Measurements from ENCODE around the gene UNC80. TPM values are rescaled to one million over a fixed set of nuclear protein-coding genes. Genes with fewer than 3 reads are reported as not detected.
A peak's percentile ranks its signal among the peaks of the same experiment; 100 is the strongest.

The UNC80 gene, protein sequence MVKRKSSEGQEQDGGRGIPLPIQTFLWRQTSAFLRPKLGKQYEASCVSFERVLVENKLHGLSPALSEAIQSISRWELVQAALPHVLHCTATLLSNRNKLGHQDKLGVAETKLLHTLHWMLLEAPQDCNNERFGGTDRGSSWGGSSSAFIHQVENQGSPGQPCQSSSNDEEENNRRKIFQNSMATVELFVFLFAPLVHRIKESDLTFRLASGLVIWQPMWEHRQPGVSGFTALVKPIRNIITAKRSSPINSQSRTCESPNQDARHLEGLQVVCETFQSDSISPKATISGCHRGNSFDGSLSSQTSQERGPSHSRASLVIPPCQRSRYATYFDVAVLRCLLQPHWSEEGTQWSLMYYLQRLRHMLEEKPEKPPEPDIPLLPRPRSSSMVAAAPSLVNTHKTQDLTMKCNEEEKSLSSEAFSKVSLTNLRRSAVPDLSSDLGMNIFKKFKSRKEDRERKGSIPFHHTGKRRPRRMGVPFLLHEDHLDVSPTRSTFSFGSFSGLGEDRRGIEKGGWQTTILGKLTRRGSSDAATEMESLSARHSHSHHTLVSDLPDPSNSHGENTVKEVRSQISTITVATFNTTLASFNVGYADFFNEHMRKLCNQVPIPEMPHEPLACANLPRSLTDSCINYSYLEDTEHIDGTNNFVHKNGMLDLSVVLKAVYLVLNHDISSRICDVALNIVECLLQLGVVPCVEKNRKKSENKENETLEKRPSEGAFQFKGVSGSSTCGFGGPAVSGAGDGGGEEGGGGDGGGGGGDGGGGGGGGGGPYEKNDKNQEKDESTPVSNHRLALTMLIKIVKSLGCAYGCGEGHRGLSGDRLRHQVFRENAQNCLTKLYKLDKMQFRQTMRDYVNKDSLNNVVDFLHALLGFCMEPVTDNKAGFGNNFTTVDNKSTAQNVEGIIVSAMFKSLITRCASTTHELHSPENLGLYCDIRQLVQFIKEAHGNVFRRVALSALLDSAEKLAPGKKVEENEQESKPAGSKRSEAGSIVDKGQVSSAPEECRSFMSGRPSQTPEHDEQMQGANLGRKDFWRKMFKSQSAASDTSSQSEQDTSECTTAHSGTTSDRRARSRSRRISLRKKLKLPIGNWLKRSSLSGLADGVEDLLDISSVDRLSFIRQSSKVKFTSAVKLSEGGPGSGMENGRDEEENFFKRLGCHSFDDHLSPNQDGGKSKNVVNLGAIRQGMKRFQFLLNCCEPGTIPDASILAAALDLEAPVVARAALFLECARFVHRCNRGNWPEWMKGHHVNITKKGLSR (N-terminal part only)
- 0.20 TPM for polyA plus RNA-seq (2013, experiment 1 of 2)
- 0.25 TPM for polyA plus RNA-seq (2013, experiment 2 of 2)

DNA sequence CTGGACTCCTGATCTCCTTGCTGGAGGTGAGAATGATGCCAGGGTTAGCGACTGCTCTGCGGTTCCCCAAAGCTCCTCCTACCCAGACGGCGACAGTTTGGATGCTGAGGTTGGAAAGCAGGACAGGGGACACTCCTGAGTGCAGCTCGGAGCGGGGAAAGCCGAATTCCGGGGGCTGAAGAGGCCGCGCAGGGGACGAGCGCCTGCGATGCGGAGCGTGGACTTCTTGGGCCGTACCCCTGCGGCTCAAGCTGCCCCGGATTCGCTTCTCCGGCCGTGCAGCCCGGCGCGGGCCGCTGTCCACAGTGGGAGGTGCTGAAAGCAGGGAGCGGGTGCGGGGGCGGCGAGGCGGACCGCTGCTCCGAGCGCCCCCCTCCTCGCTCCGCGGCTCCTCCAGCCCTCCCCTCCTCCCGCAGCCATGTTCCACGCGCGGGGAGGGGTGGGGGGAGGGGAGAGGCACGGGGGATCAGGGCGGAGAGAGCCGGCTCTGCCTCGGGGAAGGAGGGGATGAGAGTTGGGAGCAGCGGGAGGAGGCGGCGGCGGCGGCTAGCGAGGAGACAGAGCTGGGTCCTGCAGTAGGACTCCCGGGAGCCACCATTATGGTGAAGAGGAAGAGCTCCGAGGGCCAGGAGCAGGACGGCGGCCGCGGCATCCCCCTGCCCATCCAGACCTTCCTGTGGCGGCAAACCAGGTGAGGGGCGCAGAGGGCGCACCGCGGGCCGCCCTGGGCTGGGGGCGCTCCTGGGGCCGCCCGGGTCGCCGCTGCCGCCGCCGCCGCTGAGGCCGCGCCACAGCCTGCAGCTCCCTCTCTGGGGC lies at the start of gene UNC80:
TSS of gene UNC80 (plus strand) at position 359 of the 816 bp plus-strand sequence. CDS start at position 600, 241 bp downstream.
- peak within 1 kb of the TSS; percentile 58 for H3K4me3 ChIP-seq (ENCODE audit: low read length)

DNA sequence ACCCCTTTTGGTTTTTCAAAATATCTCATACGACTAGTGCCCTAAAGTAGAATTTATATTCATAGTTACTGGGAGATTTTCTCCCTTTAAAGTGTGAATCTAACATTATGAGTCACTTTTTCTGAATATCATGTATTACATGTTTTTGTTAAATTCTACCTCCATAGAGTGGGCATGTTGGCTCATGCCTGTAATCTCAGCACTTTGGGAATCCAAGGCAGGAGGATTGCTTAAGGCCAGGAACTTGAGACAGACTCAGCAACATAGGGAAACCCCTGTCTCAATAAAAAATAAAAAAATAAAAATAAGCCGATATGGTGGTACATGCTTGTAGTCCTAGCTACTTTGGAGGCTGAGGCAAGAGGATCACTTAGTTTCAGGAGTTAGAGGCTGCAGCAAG lies 45.3 kb upstream of the UNC80 start:
- 88% methylated on average over 2 of the region's 2 CpGs for WGBS
- H3K27me3 ChIP-seq (ENCODE audit: insufficient read depth, low read length): no peaks in the 10 kb centered on the region
- H3K36me3 ChIP-seq (ENCODE audit: insufficient read depth, low read length): no peaks in the 10 kb centered on the region
- H3K9ac ChIP-seq (ENCODE audit: low read depth, low read length): no peak overlapping the region
- H3K4me1 ChIP-seq (ENCODE audit: insufficient read depth, low read length): no peaks in the 10 kb centered on the region
- H3K27ac ChIP-seq (ENCODE audit: low read depth, low read length): no peak overlapping the region
- no peak overlapping the region for H3K4me3 ChIP-seq (ENCODE audit: low read length)
- H3K9me3 ChIP-seq (ENCODE audit: insufficient read depth, low read depth, low read length): no peaks in the 10 kb centered on the region

More for the DNA sequence above, at the start of gene UNC80:
- Histone ChIP-seq H3K27ac (ENCODE audit: low read depth, low read length) (no peak within 1 kb of the TSS), H3K4me1 (ENCODE audit: insufficient read depth, low read length) (no peaks in the 10 kb centered on the region), H3K9ac (ENCODE audit: low read depth, low read length) (0 out of 2 replicates have a peak within 1 kb of the TSS, but pooled peaks have one; percentile 24), H3K9me3 (ENCODE audit: insufficient read depth, low read depth, low read length) (no peaks in the 10 kb centered on the region), H3K27me3 (ENCODE audit: insufficient read depth, low read length) (peaks cover 73% of the 10 kb centered on the region), H3K36me3 (ENCODE audit: insufficient read depth, low read length) (no peaks in the 10 kb centered on the region)
- 1% methylated on average over 65 of the region's 73 CpGs for WGBS

DNA sequence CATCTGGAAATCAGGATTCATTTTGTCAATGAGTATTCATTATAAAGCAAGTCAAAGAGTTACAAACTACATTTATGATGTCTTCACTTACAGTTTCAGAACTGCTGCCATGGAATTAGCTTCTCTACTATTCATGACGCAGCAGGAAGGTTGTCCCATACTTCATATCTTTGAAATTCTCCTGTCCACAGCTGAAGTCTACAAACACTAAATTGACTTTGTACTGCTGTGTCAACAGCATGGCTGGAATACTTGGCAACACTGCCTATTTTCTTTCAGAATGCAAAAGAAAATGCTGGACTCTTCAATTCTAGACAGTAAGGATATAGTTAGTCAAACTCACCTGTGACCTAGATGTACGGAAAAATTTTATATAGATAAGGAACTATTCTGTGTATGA lies 44.6 kb upstream of the UNC80 start:
- WGBS: 93% methylated on average over 1 of the region's 2 CpGs
- no peak overlapping the region for H3K4me3 ChIP-seq (ENCODE audit: low read length)
- no peaks in the 10 kb centered on the region for H3K27me3 ChIP-seq (ENCODE audit: insufficient read depth, low read length)
- no peak overlapping the region for H3K9ac ChIP-seq (ENCODE audit: low read depth, low read length)
- no peaks in the 10 kb centered on the region for H3K36me3 ChIP-seq (ENCODE audit: insufficient read depth, low read length)
- H3K4me1 ChIP-seq (ENCODE audit: insufficient read depth, low read length): no peaks in the 10 kb centered on the region
- H3K27ac ChIP-seq (ENCODE audit: low read depth, low read length): no peak overlapping the region
- H3K9me3 ChIP-seq (ENCODE audit: insufficient read depth, low read depth, low read length): no peaks in the 10 kb centered on the region

DNA sequence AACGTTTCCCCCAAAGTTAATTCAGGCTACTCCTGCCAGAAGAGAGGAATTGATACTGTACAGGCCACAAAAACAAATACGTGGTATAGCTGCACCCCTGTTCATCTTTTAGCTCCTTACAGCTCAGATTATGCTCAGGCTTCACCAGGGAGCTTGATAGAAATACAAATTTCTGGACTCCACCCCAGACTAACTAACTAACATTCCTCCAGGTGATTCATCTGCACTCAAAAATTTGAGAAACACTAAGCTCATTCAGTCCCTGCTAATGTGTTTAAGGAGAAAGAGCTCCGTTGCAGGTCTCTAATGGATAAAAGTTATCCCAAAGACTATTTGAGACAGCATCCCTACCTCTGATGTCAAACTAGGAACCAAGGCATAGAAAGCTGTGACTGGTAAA lies 36.8 kb upstream of the UNC80 start:
- H3K4me3 ChIP-seq (ENCODE audit: low read length): no peak overlapping the region
- no peak overlapping the region for H3K9ac ChIP-seq (ENCODE audit: low read depth, low read length)
- no peak overlapping the region for H3K27ac ChIP-seq (ENCODE audit: low read depth, low read length)
- no peaks in the 10 kb centered on the region for H3K4me1 ChIP-seq (ENCODE audit: insufficient read depth, low read length)
- H3K9me3 ChIP-seq (ENCODE audit: insufficient read depth, low read depth, low read length): no peaks in the 10 kb centered on the region
- no peaks in the 10 kb centered on the region for H3K36me3 ChIP-seq (ENCODE audit: insufficient read depth, low read length)
- H3K27me3 ChIP-seq (ENCODE audit: insufficient read depth, low read length): peaks cover 6% of the 10 kb centered on the region; the same call in 1 of the 2 replicates
- 92% methylated on average over 3 of the region's 3 CpGs for WGBS

DNA sequence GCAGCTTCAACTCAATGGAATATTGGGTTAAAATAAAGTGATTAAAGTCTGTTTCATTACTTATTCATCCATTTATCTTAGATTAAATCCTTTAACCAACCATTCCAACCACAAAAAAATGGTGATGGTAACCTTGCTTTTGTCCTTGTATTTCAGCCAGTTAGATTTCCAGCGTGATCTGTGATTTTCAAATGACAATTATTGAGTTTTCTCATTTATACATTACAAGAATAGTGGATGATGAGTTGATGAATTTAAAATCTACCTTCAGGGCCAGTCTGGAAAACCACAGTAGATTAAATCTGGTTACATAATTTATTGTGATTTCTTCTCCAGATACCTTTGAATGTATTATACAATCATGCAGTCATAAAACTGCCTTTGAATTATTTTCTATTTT lies 29.7 kb upstream of the UNC80 start:
- H3K9ac ChIP-seq (ENCODE audit: low read depth, low read length): no peak overlapping the region
- no peaks in the 10 kb centered on the region for H3K36me3 ChIP-seq (ENCODE audit: insufficient read depth, low read length)
- H3K27me3 ChIP-seq (ENCODE audit: insufficient read depth, low read length): peaks cover 6% of the 10 kb centered on the region; the same call in 1 of the 2 replicates
- no peaks in the 10 kb centered on the region for H3K4me1 ChIP-seq (ENCODE audit: insufficient read depth, low read length)
- WGBS: no CpG with 5 or more reads among the region's 1 CpG
- no peak overlapping the region for H3K27ac ChIP-seq (ENCODE audit: low read depth, low read length)
- no peaks in the 10 kb centered on the region for H3K9me3 ChIP-seq (ENCODE audit: insufficient read depth, low read depth, low read length)
- no peak overlapping the region for H3K4me3 ChIP-seq (ENCODE audit: low read length)

DNA sequence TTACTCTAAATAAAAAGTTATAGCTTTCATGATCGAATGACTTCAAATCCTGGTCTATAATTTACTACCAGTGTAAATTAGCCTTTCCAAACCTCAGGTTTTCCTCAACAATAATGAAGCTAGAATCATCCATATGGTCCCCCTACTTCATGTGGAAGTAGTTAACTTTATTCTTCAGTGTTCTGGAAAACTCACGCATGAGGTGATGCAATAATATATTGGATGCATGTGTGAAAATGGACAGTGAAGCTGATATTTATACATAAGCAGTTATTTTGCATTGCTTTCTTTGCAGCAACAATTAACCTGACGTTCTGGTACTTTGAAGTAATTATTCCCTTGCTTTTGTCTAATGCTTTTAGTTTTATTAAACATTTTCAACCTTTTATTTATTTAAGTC lies 18.6 kb upstream of the UNC80 start:
- H3K36me3 ChIP-seq (ENCODE audit: insufficient read depth, low read length): no peaks in the 10 kb centered on the region
- H3K4me1 ChIP-seq (ENCODE audit: insufficient read depth, low read length): peaks cover 6% of the 10 kb centered on the region
- no peaks in the 10 kb centered on the region for H3K9me3 ChIP-seq (ENCODE audit: insufficient read depth, low read depth, low read length)
- H3K27ac ChIP-seq (ENCODE audit: low read depth, low read length): no peak overlapping the region
- WGBS: 100% methylated on average over 1 of the region's 3 CpGs
- peaks cover 60% of the 10 kb centered on the region for H3K27me3 ChIP-seq (ENCODE audit: insufficient read depth, low read length)
- H3K4me3 ChIP-seq (ENCODE audit: low read length): no peak overlapping the region
- no peak overlapping the region for H3K9ac ChIP-seq (ENCODE audit: low read depth, low read length)

DNA sequence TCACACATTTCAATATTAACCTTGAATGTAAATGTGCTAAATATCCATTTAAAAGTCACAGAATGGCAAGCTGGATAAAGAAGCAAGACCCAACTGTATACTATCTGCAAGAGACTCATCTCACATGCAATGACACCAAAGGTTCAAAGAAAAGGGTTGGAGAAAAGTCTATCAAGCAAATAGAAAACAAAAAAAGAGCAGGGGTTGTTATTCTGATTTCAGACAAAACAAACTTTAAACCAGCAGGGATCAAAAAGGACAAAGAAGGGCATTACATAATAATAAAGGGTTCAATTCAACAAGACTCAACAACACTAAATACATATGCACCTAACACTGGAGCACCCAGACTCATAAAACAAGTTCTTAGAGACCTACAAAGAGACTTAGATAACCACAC lies 14.5 kb upstream of the UNC80 start:
- Histone ChIP-seq H3K36me3 (ENCODE audit: insufficient read depth, low read length) (no peaks in the 10 kb centered on the region), H3K9ac (ENCODE audit: low read depth, low read length) (no peak overlapping the region), H3K4me1 (ENCODE audit: insufficient read depth, low read length) (peaks cover 6% of the 10 kb centered on the region), H3K9me3 (ENCODE audit: insufficient read depth, low read depth, low read length) (no peaks in the 10 kb centered on the region), H3K27me3 (ENCODE audit: insufficient read depth, low read length) (peaks cover 100% of the 10 kb centered on the region), H3K4me3 (ENCODE audit: low read length) (no peak overlapping the region), H3K27ac (ENCODE audit: low read depth, low read length) (no peak overlapping the region)

DNA sequence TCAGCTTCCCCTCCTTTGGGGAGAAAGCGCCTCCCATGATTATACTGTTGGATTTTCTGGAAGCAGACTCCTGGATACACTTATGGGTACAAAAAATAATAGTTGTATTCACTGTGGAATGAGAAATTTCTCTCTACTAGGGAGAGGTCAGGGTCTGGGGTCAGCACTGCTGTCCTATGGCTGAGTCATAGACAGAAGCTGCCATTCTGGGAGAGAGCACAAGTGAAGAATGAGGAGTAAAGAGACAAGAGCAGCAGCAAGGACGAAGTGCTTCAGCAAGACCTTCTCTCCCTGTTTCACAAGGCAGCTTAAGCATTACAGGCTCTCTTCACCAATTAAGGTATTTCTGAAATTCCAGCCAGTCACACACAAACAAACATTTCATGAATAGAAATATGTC lies 10.1 kb upstream of the UNC80 start:
- peaks cover 6% of the 10 kb centered on the region for H3K4me1 ChIP-seq (ENCODE audit: insufficient read depth, low read length)
- 68% methylated on average over 2 of the region's 2 CpGs for WGBS
- H3K9ac ChIP-seq (ENCODE audit: low read depth, low read length): no peak overlapping the region
- H3K9me3 ChIP-seq (ENCODE audit: insufficient read depth, low read depth, low read length): no peaks in the 10 kb centered on the region
- H3K4me3 ChIP-seq (ENCODE audit: low read length): no peak overlapping the region
- peaks cover 97% of the 10 kb centered on the region for H3K27me3 ChIP-seq (ENCODE audit: insufficient read depth, low read length)
- H3K27ac ChIP-seq (ENCODE audit: low read depth, low read length): no peak overlapping the region
- no peaks in the 10 kb centered on the region for H3K36me3 ChIP-seq (ENCODE audit: insufficient read depth, low read length)

DNA sequence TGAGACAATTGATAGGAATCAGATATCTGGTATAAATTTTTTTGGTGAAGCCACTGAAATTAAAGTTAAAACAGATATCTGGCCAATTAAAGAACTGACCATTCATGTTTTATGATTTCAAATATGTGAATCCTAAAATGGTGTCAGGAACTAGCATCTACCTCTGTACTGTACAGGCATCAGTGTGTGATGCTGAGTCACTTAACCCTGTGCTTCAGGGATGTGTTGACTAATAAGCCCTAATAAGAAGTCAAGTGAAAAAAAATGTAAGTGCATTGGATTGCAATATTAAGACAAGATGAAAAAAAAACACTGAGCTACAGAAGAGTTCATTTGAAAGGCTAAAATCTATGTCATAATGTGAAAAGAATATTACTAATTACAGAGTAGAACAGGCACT lies 9.1 kb upstream of the UNC80 start:
- no peak overlapping the region for H3K4me3 ChIP-seq (ENCODE audit: low read length)
- H3K9ac ChIP-seq (ENCODE audit: low read depth, low read length): no peak overlapping the region
- H3K27me3 ChIP-seq (ENCODE audit: insufficient read depth, low read length): peaks cover 97% of the 10 kb centered on the region
- no peak overlapping the region for H3K27ac ChIP-seq (ENCODE audit: low read depth, low read length)
- no peaks in the 10 kb centered on the region for H3K36me3 ChIP-seq (ENCODE audit: insufficient read depth, low read length)
- no peaks in the 10 kb centered on the region for H3K9me3 ChIP-seq (ENCODE audit: insufficient read depth, low read depth, low read length)
- no peaks in the 10 kb centered on the region for H3K4me1 ChIP-seq (ENCODE audit: insufficient read depth, low read length)

DNA sequence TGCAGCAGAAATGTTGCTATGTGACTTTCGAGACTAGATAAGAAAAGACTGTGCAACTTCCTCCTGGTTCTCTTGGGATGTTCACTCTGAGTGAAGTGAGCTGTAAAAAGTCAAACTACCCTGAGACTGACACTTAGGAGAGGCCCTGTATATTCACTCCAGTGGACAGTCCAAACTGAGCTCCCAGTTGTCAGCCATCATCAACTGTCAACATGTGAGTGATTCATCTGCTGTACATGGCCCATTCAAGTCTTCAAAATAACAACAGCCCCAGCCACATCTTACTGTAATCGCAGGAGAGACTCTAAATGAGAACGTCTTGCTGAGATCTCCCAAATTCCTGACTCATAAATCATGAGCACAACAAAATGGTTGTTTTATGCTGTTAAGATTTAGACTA lies 8.5 kb upstream of the UNC80 start:
- Histone ChIP-seq H3K4me1 (ENCODE audit: insufficient read depth, low read length) (no peaks in the 10 kb centered on the region), H3K27me3 (ENCODE audit: insufficient read depth, low read length) (peaks cover 97% of the 10 kb centered on the region), H3K9ac (ENCODE audit: low read depth, low read length) (no peak overlapping the region), H3K4me3 (ENCODE audit: low read length) (no peak overlapping the region), H3K36me3 (ENCODE audit: insufficient read depth, low read length) (no peaks in the 10 kb centered on the region), H3K27ac (ENCODE audit: low read depth, low read length) (no peak overlapping the region), H3K9me3 (ENCODE audit: insufficient read depth, low read depth, low read length) (no peaks in the 10 kb centered on the region)
- WGBS: 88% methylated on average over 3 of the region's 3 CpGs

Data from HUES64 (cell line).